HG03095 (cell line): ENCODE results near the gene PPP1R15A.
A peak's percentile ranks its signal among the peaks of the same experiment; 100 is the strongest.
"Not testable (repeated sequence)": the region's sequence is repeated elsewhere in the genome, so short reads cannot be mapped to it uniquely, and the experiment has no call there.

Experiments used
- ATAC-seq: cut with Tn5 transposase; IDR thresholded peaks from one replicate; pipeline ENCODE4 v1.9.1; 2021; ENCODE audit warnings: moderate library complexity; ENCODE audit not compliant: unreplicated experiment

PPP1R15A gene

DNA sequence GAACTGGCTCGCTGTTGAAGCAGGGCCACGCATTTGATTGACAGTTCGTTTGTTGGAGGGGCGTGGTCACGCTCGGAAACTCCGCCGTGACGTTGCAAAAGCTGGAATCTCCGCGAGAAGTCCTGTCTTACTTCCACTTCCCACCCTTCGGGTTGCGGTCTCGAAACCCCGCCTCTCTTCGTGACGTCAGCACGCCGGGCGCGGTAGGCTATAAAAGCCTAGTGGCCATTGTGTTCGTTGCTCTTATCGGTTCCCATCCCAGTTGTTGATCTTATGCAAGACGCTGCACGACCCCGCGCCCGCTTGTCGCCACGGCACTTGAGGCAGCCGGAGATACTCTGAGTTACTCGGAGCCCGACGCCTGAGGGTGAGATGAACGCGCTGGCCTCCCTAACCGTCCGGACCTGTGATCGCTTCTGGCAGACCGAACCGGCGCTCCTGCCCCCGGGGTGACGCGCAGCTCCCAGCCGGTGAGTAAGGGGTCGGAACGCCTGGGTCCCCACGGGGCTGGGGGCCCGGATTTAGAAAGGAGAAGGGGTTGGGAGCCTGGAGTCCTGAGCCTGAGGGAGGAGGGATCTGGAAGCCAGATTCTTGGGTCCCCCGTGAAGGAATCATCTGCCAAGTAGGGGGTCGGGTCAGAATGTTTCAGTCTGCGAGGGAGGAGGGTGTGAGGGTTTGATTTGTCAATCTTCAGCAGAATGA lies at the start of gene PPP1R15A:
TSS of gene PPP1R15A (plus strand) at position 240 of the 702 bp plus-strand sequence. CDS start 813 bp downstream, outside the sequence.
- no peak for ATAC-seq

DNA sequence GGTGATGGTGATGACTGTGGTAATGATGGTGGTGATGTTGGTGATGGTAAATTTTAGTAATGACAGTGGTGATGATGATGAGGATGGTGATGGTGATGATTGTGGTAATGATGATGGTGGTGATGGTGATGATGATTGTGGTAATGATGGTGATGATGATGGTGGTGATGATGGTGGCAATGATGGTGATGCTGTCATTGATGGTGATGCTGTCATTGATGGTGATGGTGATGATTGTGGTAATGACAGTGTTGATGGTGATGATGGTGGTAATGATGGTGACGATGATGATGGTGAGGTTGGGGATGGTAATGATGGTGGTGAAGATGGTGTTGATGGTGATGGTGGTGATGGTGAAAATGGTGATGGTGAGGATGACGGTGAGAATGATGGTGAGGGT lies 49.7 kb upstream of the PPP1R15A start:
- ATAC-seq = no peak

GRCh38 chr19:48826606-48827020 lies 45.6 kb upstream of the PPP1R15A start:
- ATAC-seq = no peak

DNA sequence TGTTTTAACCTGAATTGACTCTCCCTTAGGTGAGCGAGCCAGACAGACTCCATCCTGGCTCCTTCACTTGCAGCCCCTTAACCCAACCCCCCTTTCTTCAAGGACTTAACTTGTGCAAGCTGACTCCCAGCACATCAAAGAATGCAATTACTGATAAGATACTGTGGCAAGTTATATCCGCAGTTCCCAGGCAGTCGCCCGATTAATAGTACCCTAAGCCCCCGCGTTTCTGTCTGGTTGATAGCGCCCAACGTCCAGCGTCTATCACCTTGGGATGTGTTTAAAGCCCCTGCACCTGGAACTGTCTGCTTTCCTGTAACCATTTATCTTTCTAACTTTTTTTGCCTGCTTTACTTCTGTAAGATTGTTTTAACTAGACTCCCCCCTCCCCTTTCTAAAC lies 42.1 kb upstream of the PPP1R15A start:
- no peak for ATAC-seq

DNA sequence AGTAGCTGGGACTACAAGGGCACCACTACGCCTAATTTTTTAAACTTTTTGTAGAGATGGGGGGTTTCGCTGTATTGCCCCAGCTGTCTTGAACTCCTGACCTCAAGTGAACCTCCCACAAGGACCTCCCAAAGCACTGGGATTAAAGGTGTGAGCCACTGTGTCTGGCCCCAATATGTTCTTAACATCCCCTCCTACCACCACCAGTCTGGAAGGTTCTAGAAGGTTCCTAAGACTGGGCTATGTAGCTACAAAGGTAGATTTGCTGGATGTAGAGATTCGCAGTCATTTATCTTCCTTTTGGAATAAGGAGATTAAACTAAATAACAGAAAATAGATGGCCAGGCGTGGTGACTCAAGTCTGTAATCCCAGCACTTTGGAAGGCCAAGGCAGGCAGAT lies 41.3 kb upstream of the PPP1R15A start:
- ATAC-seq = no peak

DNA sequence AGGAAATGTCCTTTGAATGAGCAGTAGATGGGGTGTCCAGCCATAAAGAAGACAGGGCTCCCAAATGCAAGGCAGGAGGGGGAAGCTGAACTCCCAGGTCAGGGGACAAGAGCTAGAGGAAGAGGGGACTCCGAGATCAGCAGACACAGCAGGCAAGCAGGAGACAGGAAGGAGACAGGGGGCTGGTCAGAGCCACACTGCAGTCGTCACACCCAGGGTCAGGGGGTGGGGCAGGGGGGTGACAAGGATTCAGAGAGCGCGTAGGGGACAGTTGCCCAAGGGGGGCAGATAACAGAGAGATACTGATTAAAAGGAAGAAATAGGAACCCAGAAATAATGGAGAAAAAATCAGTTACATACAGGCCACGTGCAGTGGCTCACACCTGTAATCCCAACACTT lies 39.2 kb upstream of the PPP1R15A start:
- no peak for ATAC-seq

DNA sequence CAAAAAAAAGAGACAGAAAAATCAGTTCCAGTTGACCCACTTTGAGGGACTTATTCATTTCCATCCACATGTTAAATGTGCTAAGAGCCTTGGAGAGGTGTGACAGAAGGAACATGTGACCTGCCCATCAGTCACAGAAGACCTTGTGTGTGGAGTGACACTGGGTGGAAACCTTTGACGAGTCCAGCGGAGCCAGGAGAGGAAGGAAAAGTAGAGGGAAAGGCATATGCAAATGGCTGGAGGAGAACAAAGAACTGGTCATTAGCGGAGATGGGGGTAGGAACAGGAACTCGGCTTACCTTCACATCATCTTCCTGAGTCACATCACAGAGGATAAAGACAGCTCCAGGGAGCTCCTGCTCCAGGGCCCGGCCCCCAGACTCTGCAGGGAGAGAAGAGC lies 38.2 kb upstream of the PPP1R15A start:
- ATAC-seq = no peak

DNA sequence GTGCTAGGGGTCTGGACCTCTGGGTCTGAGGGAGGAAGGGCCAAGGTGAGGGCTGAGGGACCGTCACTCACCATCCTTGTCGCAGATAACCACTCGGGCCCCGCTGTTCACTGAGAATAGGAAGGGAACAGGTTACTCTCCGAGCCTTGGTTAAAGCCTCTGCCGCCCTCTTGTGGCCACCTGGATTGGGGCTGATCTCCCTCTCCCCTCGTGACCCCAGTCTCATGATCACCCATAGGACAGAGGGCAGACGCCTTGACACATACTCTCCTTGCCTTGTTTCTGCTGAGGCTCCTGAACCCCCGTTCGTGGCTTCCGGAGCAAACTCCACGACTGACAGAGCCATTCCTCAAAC lies 36.5 kb upstream of the PPP1R15A start:
- ATAC-seq = peak; percentile 62

- ATAC-seq = no peak
Measured at GRCh38 chr19:48836089-48837017, 35.9 kb upstream of the PPP1R15A start, which contains the start of gene HSD17B14. Gene HSD17B14, minus strand, starts transcription at chr19:48836491. Its CDS starts 80 bp downstream, at chr19:48836411.

DNA sequence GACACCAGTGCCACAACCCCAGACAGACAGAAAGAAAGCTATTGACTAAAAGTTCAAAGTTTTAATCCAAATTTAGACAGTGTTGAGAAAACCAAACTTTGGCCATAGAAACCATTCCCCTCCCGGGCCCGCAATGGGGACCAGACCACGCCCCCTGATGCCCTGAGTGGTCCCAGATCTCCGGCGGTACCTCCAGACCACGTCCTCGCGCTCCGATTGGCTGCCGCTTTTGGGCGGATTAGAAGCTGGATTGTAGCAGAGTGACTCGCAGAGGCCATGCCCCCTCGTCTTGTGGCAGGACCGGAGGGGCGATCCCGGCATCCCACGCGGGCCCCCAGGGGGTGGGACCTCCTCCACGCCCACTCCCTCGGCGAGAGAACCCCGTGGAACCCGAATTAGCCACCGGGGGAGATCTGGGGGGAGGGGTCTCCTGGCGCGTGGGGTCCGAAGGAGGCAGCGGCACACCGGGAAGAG lies 35.1 kb upstream of the PPP1R15A start:
- peak; percentile 54 for ATAC-seq

DNA sequence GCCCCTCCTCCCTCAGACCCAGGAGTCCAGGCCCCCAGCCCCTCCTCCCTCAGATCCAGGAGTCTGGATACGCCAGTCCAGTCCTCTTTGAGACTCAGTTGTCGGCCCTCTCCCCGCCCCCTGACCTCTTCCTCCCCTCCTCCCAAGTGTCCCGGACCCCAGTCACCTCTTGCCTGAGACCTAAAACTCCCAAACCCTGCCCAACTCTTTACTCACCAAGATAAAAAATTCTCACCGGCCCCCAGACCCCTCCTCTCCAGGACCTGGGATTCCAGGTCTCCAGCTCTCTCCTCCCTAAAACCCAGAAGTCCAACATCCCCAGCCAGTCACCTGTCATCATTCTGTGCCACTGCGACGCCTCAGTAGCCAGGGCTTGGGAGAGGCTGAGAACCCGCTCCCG lies 34.5 kb upstream of the PPP1R15A start:
- no peak for ATAC-seq

DNA sequence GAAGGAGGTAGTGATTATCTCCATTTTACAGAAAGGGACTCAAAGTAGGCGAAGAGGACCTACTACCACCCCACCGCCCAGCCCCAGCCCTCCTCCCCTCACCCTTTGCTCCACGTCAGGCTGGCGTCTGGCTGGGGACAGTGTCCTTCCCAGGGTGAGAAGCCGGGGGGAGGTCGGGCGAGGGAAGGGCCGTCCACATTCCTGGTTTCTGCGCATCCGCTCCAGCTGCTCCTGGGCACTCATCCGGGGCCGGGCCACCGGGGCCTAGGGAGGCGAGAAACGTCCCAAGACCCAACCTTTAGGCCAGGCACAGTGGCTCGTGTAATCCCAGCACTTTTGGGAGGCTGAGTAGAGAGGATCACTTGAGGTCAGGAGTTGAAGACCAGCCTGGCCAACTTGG lies 31.2 kb upstream of the PPP1R15A start:
- no peak for ATAC-seq

GRCh38 chr19:48841571-48841970 lies 30.6 kb upstream of the PPP1R15A start:
- ATAC-seq = no peak

- no peak for ATAC-seq
Measured at GRCh38 chr19:48842789-48843162, 29.4 kb upstream of the PPP1R15A start.

DNA sequence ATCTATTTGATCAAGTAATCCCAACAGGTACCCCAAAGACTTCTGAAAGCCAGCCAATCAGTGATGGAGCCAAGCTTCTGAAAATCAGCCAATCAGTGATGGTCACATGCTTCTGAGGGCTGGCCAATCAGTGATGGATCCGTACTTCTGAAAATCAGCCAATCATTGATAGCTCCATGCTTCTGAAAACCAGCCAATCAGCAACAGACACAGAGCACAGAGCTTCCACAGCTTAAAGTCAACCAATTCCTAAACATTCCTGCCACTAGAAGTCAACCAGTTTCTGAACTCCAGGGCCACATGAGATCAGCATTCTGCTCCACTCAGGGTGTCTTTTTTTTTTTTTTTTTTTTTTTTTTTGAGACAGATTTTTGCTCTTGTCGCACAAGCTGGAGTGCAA lies 27.7 kb upstream of the PPP1R15A start:
- no peak for ATAC-seq

DNA sequence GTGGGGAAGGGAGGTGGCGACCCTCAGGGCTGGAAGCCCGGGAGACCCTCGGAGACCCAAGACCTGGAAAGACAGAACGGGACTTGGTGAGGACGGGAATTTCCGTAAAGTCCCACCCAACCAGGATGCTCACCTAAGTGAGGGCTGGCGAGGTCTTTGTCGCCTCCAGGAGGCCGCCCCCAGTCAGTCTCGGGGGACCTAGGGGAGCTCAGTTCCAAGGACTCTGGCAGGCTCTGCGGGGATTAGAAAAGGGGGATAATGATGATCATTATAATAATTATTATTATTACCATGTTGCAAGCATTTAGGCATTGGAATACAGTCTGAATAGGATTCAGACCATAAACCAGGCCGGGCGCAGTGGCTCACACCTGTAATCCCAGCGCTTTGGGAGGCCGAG lies 26.8 kb upstream of the PPP1R15A start:
- no peak for ATAC-seq

DNA sequence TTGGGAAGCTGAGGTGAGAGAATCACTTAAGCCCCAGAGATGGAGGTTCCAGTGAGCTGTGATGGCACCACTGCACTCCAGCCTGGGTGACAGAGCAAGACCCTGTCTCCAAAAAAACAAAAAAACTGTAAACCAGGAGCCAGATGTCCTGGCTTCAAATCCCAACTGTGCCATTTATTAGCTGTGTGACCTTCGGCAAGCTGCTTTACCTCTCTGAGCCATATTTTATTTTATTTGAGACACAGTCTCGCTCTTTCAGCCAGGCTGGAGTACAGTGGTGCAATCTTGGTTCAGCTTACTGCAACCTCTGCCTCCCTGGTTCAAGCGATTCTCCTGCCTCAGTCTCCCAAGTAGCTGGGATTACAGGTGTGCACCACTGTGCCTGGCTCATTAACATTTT lies 25.6 kb upstream of the PPP1R15A start:
- not testable (repeated sequence) for ATAC-seq

DNA sequence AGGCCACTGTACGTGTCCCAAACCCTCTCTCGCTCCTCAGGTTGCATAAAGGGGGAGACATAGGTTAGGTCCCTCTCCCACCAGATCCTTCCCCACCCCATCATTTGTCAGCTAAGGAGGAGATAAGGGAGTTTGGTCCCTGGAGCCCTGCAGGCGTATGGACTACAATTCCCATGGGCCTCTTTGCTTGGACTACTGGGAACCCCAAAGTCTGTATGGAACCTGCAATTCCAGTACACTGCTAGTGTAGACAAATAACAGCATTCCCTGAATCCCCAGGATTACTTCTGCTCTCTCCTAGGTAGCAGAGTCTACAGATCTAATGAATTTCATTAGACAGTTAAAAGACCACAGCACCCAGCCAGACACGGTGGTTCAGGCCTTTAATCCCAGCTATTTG lies 19.9 kb upstream of the PPP1R15A start:
- no peak for ATAC-seq

- ATAC-seq = no peak
Measured at GRCh38 chr19:48853483-48853882, 18.7 kb upstream of the PPP1R15A start.

GRCh38 chr19:48854103-48854502 lies 18.1 kb upstream of the PPP1R15A start:
- ATAC-seq = no peak

DNA sequence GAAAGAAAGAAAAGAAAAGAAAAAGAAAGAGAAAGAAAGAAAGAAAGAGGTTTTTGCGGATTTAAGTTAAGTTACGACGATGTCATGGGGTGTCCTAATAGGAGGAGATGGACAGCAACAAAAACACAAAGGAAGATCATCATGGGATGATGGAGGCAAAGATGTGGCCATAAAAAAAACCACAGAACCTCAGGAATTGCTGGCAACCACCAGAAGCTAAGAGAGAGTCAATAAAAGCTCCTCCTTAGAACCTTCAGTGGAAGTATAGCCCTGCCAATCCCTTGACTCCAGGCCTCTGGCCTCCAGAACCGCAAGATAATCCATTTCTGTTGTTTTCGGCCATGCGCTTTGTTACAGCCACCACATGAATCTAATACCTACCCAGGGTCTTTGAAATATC lies 15.3 kb upstream of the PPP1R15A start:
- no peak for ATAC-seq
